SK-N-SH (cell line): Measurements from ENCODE around the gene BTG4. TPM values are rescaled to one million over a fixed set of nuclear protein-coding genes. Genes with fewer than 3 reads are reported as not detected.
A peak's percentile ranks its signal among the peaks of the same experiment; 100 is the strongest.

Experiments used
- CTCF ChIA-PET: fragments of 300-600, 350-600 bp; formaldehyde crosslinking; extraction: SDS; loops from one replicate; lab custom pipeline; 2021; lab: Yijun Ruan, JAX
- POLR2A ChIA-PET: fragments of 350-600 bp; sonication (Branson Sonifier 250); formaldehyde crosslinking; extraction: SDS; loops from one replicate; lab custom pipeline; 2020; ENCODE audit warnings: antibody characterized with exemption, inconsistent platforms; lab: Yijun Ruan, JAX
- DNase-seq: peaks from one replicate; pipeline ENCODE4 v3.0.0; 2012
- H2AFZ ChIP-seq: fragments of 200-600 bp; sonication (generic); 2 replicates; pipeline ENCODE4 v1.8.1; 2016; ENCODE audit warnings: antibody characterized with exemption, mild to moderate bottlenecking, low read depth
- H3F3A ChIP-seq: fragments of 200-600 bp; sonication (generic); replicated peaks from 2 replicates; pipeline ENCODE3; 2016; ENCODE audit warnings: antibody characterized with exemption, mild to moderate bottlenecking; ENCODE audit not compliant: insufficient read depth
- H3K27ac ChIP-seq, 2 experiments: fragments of 200-500 bp in 1 of 2; fragments of 200-600 bp in 1 of 2; sonication (Bioruptor generic) in 1 of 2; sonication (generic), shearing (Covaris generic) in 1 of 2; 2 replicates each; pipeline versions ENCODE4 v1.5.1 to v1.6.1; 2014 to 2016; ENCODE audit warnings: low read depth in 2 of 2, inconsistent platforms in 1 of 2, low read length in 1 of 2, mild to moderate bottlenecking in 1 of 2, mixed read lengths in 1 of 2
- H3K27me3 ChIP-seq: fragments of 200-600 bp; sonication (generic), shearing (Covaris generic); 2 replicates; pipeline ENCODE4 v1.6.1; 2016; ENCODE audit warnings: mixed run types; ENCODE audit not compliant: insufficient read depth
- H3K36me3 ChIP-seq, 2 experiments: fragments of 200-500 bp in 1 of 2; fragments of 200-600 bp in 1 of 2; sonication (Bioruptor generic) in 1 of 2; sonication (generic) in 1 of 2; replicated peaks in 1 of 2; 2 replicates each; pipeline versions ENCODE3 to v1.5.1; 2014 to 2016; ENCODE audit warnings: low read length in 1 of 2, mild to moderate bottlenecking in 1 of 2; ENCODE audit not compliant: insufficient read depth in 2 of 2, control insufficient read depth in 1 of 2
- H3K4me1 ChIP-seq, 2 experiments: fragments of 200-500 bp in 1 of 2; fragments of 200-600 bp in 1 of 2; sonication (Bioruptor generic) in 1 of 2; sonication (generic), shearing (Covaris generic) in 1 of 2; 2 replicates each; pipeline versions ENCODE4 v1.5.1 to v1.6.1; 2014 to 2016; ENCODE audit warnings: low read depth in 1 of 2, low read length in 1 of 2, mixed run types in 1 of 2; ENCODE audit not compliant: insufficient read depth in 2 of 2, control insufficient read depth in 1 of 2
- H3K4me2 ChIP-seq: fragments of 200-600 bp; sonication (generic), shearing (Covaris generic); 2 replicates; pipeline ENCODE4 v1.6.1; 2017; ENCODE audit warnings: mixed run types
- H3K4me3 ChIP-seq, 2 experiments: fragments of 200-500 bp in 1 of 2; fragments of 200-600 bp in 1 of 2; sonication (Bioruptor generic) in 1 of 2; sonication (generic), shearing (Covaris generic) in 1 of 2; 2 replicates each; pipeline versions ENCODE4 v1.5.1 to v1.8.1; 2014 to 2016; ENCODE audit warnings: low read depth in 2 of 2, inconsistent platforms in 1 of 2, low read length in 1 of 2, mild to moderate bottlenecking in 1 of 2, mixed read lengths in 1 of 2, moderate library complexity in 1 of 2
- H3K79me2 ChIP-seq: fragments of 200-600 bp; sonication (generic); 2 replicates; pipeline ENCODE4 v1.8.1; 2017; ENCODE audit warnings: mild to moderate bottlenecking; ENCODE audit not compliant: insufficient read depth
- H3K9ac ChIP-seq: fragments of 200-600 bp; sonication (generic); 2 replicates; pipeline ENCODE4 v1.6.1; 2017; ENCODE audit warnings: mixed run types
- H3K9me2 ChIP-seq: fragments of 200-600 bp; sonication (generic); 2 replicates; pipeline ENCODE4 v1.6.1; 2017; ENCODE audit warnings: mixed run types
- H3K9me3 ChIP-seq: fragments of 200-600 bp; sonication (generic); 2 replicates; pipeline ENCODE4 v1.6.1; 2017; ENCODE audit warnings: mixed run types, mild to moderate bottlenecking, moderate library complexity
- H4K20me1 ChIP-seq: fragments of 200-600 bp; sonication (generic); 2 replicates; pipeline ENCODE4 v1.6.1; 2017; ENCODE audit warnings: mild to moderate bottlenecking, mixed run types; ENCODE audit not compliant: insufficient read depth
- EP300 ChIP-seq, 2 experiments: IDR thresholded peaks; 2 replicates each; pipeline versions ENCODE4 v1.4.0 to v1.6.1; 2012; ENCODE audit warnings: borderline replicate concordance in 1 of 2, low read depth in 1 of 2, low read length in 1 of 2
- FOSL2 ChIP-seq: IDR thresholded peaks from 2 replicates; pipeline ENCODE4 v1.4.0; 2012; ENCODE audit warnings: low read depth, mild to moderate bottlenecking, moderate library complexity, borderline replicate concordance
- FOXJ3 ChIP-seq: sonication (generic); formaldehyde crosslinking; IDR thresholded peaks from 2 replicates; pipeline ENCODE4 v1.5.1; 2020; ENCODE audit warnings: mild to moderate bottlenecking, missing genetic modification reagents
- FOXM1 ChIP-seq: IDR thresholded peaks from 2 replicates; pipeline ENCODE4 v1.4.0; 2012; ENCODE audit warnings: low read depth, mild to moderate bottlenecking
- GATA2 ChIP-seq: sonication (generic); formaldehyde crosslinking; IDR thresholded peaks from 2 replicates; pipeline ENCODE4 v1.5.0; 2020; ENCODE audit warnings: mild to moderate bottlenecking, missing genetic modification reagents
- JUND ChIP-seq: IDR thresholded peaks from 2 replicates; pipeline ENCODE4 v1.4.0; 2012
- POLR2AphosphoS5 ChIP-seq: IDR thresholded peaks from 2 replicates; pipeline ENCODE4 v1.6.1; 2012; ENCODE audit warnings: low read depth, low read length
- RFX5 ChIP-seq: IDR thresholded peaks from 2 replicates; pipeline ENCODE4 v1.6.1; 2012; ENCODE audit warnings: mild to moderate bottlenecking, improper control_type of control experiment, low read length
- SMC3 ChIP-seq: IDR thresholded peaks from 2 replicates; pipeline ENCODE4 v1.6.1; 2012; ENCODE audit warnings: low read depth, low read length, improper control_type of control experiment
- USF2 ChIP-seq: fragments of 150-350 bp; IDR thresholded peaks from 2 replicates; pipeline ENCODE4 v1.6.1; 2017; ENCODE audit warnings: antibody characterized with exemption, low read length, low read depth, borderline replicate concordance
- YY1 ChIP-seq: IDR thresholded peaks from 2 replicates; pipeline ENCODE4 v1.4.0; 2012; ENCODE audit warnings: low read depth, mild to moderate bottlenecking
- ZBTB33 ChIP-seq: IDR thresholded peaks from 2 replicates; pipeline ENCODE4 v1.4.0; 2012; ENCODE audit warnings: low read depth, borderline replicate concordance
- WGBS: methylation state at CpG from one replicate; pipeline ENCODE4 v1.1.6; 2017; ENCODE audit warnings: low lambda C conversion rate; 5-methylcytosine and 5-hydroxymethylcytosine counted together
- polyA plus RNA-seq, 3 experiments: library from polyadenylated mRNA; depleted of rRNA; stranded (reverse); fragments of >200 nt; gene quantifications; 2 replicates each; pipeline ENCODE4 v1.2.3, GENCODE V29; 2012

The BTG4 gene
- polyA plus RNA-seq, 1 of the 3 experiments (the other 2 are of a cell fraction), result 0.26 TPM

- Histone ChIP-seq H3K9ac (peak overlapping the region; percentile 61; the same call in 1 of the 2 replicates), H2AFZ (no peak overlapping the region; the same call in 1 of the 2 replicates), H3K36me3 (no peaks in the 10 kb centered on the region), H3K4me1 (peaks cover 0 to 19% of the 10 kb centered on the region in 2 experiments; a peak in 2 of 4 replicates), H3K9me3 (no peaks in the 10 kb centered on the region), H3K27me3 (no peaks in the 10 kb centered on the region), H3K27ac (peak overlapping the region; percentile 60 to 87; a peak in 3 of 4 replicates), H3K4me3 (no peak overlapping the region), H3K9me2 (no peaks in the 10 kb centered on the region), H4K20me1 (no peaks in the 10 kb centered on the region), H3K79me2 (no peaks in the 10 kb centered on the region), H3F3A (peaks cover 28% of the 10 kb centered on the region), H3K4me2 (peak overlapping the region; percentile 45)
- CTCF ChIA-PET, result no interaction called here
- 78% methylated on average over 2 of the region's 2 CpGs for WGBS
- POLR2A ChIA-PET, result no interaction called here
- TF ChIP-seq JUND, result peak; percentile 36
- TF ChIP-seq FOSL2, result peak; percentile 72; the same call in 1 of the 2 replicates
- TF ChIP-seq SMC3, result no peak
- DNase-seq, result no peak
Observed at GRCh38 chr11:111520560-111520959, 8.4 kb upstream of the BTG4 start.

- H3K4me2 ChIP-seq, result no peak overlapping the region
- CTCF ChIA-PET, result interaction anchor here (1.1 to 1.5 kb wide), 2 partner anchors 11 to 16 kb away, joined by 3 read pairs; no protein-coding TSS in a partner anchor
Observed at GRCh38 chr11:111518668-111519067, 6.5 kb upstream of the BTG4 start.

More at GRCh38 chr11:111518668-111519067, 6.5 kb upstream of the BTG4 start:
- Histone ChIP-seq H3K9ac (no peak overlapping the region), H2AFZ (no peak overlapping the region; the same call in 1 of the 2 replicates), H3K9me2 (no peaks in the 10 kb centered on the region), H3K36me3 (no peaks in the 10 kb centered on the region), H3K4me1 (peaks cover 6 to 24% of the 10 kb centered on the region in 2 experiments; a peak in 3 of 4 replicates), H3K4me3 (no peak overlapping the region), H3F3A (peaks cover 31% of the 10 kb centered on the region), H4K20me1 (no peaks in the 10 kb centered on the region), H3K27me3 (no peaks in the 10 kb centered on the region), H3K79me2 (no peaks in the 10 kb centered on the region), H3K27ac (no peak overlapping the region), H3K9me3 (no peaks in the 10 kb centered on the region)
- DNase-seq, result no peak
- 82% methylated on average over 1 of the region's 1 CpG for WGBS
- POLR2A ChIA-PET, result no interaction called here
- TF ChIP-seq FOXJ3 (CRISPR knock-in tag) (no peak), RFX5 (no peak), USF2 (no peak), POLR2AphosphoS5 (no peak), FOXM1 (no peak), ZBTB33 (no peak), GATA2 (CRISPR knock-in tag) (no peak), EP300 (IDR thresholded peaks at IDR 0.05; ENCODE audit: borderline replicate concordance in 1 of 2, low read depth in 1 of 2, low read length in 1 of 2) (no peak), JUND (no peak), YY1 (no peak)
